K562 (cell line): ENCODE data around the gene OSBP2. TPM values are rescaled to one million over a fixed set of nuclear protein-coding genes. Genes with fewer than 3 reads are reported as not detected.

Source experiments
- ATAC-seq: fragments of 200-7000 bp; cut with Tn5 transposase; 3 replicates; pipeline ENCODE4 v1.9.1; 2020; ENCODE audit warnings: moderate library complexity
- BruUV-seq: library from RNA; stranded (reverse); fragments of 400-500 nt; replicated peaks from 2 replicates; lab custom pipeline; 2021; lab: Mats Ljungman, UMichigan
- CTCF ChIA-PET: fragments of 300-600 bp; formaldehyde crosslinking; extraction: SDS; loops from one replicate; lab custom pipeline; 2021; ENCODE audit warnings: low intra/inter-chr PET ratio; lab: Yijun Ruan, JAX
- POLR2A ChIA-PET: fragments of 300-600, 350-650 bp; sonication (Branson Sonifier 250); formaldehyde crosslinking; extraction: SDS; loops from one replicate; lab custom pipeline; 2021; ENCODE audit warnings: antibody characterized with exemption, inconsistent platforms; lab: Yijun Ruan, JAX
- DNase-seq, 4 experiments: peaks; one replicate each; pipeline versions ENCODE4 v3.0.0 to v3.0.0-alpha.2; 2011 to 2018; ENCODE audit warnings: low spot score in 3 of 4, mixed read lengths in 3 of 4; ENCODE audit errors: extremely low read depth in 1 of 4
- FAIRE-seq: peaks from 2 replicates; lab custom pipeline; 2011; peaks lifted over from hg19 to GRCh38; lab: Jason Lieb, UNC
- H2AFZ ChIP-seq: 2 replicates; pipeline ENCODE4 v1.6.0; 2011; ENCODE audit warnings: low read depth, low read length, control low read depth, inconsistent platforms
- H3K27ac ChIP-seq: fragments of 200-600 bp; 3 replicates; pipeline ENCODE4 v1.8.0; 2011; ENCODE audit warnings: low read depth, mild to moderate bottlenecking, control low read depth, inconsistent platforms, low read length, moderate library complexity, mixed read lengths; ENCODE audit errors: extremely low read depth
- H3K27me3 ChIP-seq, 2 experiments: fragments of 300-600 bp in 1 of 2; 2 replicates in 1 of 2; 3 replicates in 1 of 2; pipeline versions ENCODE4 v1.6.0 to v1.8.0; 2011; ENCODE audit warnings: inconsistent platforms in 2 of 2, low read length in 2 of 2, mild to moderate bottlenecking in 1 of 2, mixed read lengths in 1 of 2, moderate library complexity in 1 of 2; ENCODE audit not compliant: control insufficient read depth in 2 of 2, insufficient read depth in 2 of 2
- H3K36me3 ChIP-seq: fragments of 300-600 bp; 3 replicates; pipeline ENCODE4 v1.8.0; 2011; ENCODE audit warnings: mild to moderate bottlenecking, low read length, inconsistent platforms; ENCODE audit not compliant: control insufficient read depth, insufficient read depth
- H3K4me1 ChIP-seq, 2 experiments: fragments of 200-600 bp in 1 of 2; replicated peaks in 1 of 2; 2 replicates in 1 of 2; 3 replicates in 1 of 2; pipeline versions ENCODE4 v1.5.1 to v1.8.0; 2011; ENCODE audit warnings: inconsistent platforms in 2 of 2, low read length in 2 of 2, mild to moderate bottlenecking in 1 of 2, mixed read lengths in 1 of 2, moderate library complexity in 1 of 2; ENCODE audit not compliant: control insufficient read depth in 2 of 2, insufficient read depth in 2 of 2
- H3K4me2 ChIP-seq: 2 replicates; pipeline ENCODE4 v1.6.1; 2011; ENCODE audit warnings: low read length, control low read depth, inconsistent platforms, mixed read lengths; ENCODE audit not compliant: insufficient read depth
- H3K4me3 ChIP-seq: fragments of 200-600 bp; sonication (generic), shearing (Covaris generic); 2 replicates; pipeline ENCODE4 v1.5.1; 2016; ENCODE audit warnings: control low read depth, inconsistent platforms
- H3K79me2 ChIP-seq: fragments of 200-600 bp; 3 replicates; pipeline ENCODE4 v1.8.0; 2011; ENCODE audit warnings: low read length, inconsistent platforms; ENCODE audit not compliant: control insufficient read depth, insufficient read depth
- H3K9ac ChIP-seq, 2 experiments: 2 replicates each; pipeline versions ENCODE4 v1.6.0 to v1.6.1; 2011; ENCODE audit warnings: low read depth in 2 of 2, low read length in 2 of 2, control low read depth in 1 of 2, inconsistent platforms in 1 of 2, mild to moderate bottlenecking in 1 of 2, mixed read lengths in 1 of 2; ENCODE audit not compliant: insufficient read depth in 1 of 2
- H3K9me1 ChIP-seq: one replicate; pipeline ENCODE4 v1.6.0; 2011; ENCODE audit warnings: inconsistent platforms, mild to moderate bottlenecking, low read length, moderate library complexity; ENCODE audit not compliant: control insufficient read depth, insufficient read depth
- H3K9me3 ChIP-seq: replicated peaks from 2 replicates; pipeline ENCODE4 v1.5.1; 2011; ENCODE audit warnings: low read depth, low read length, inconsistent platforms; ENCODE audit not compliant: control insufficient read depth, insufficient read depth
- H4K20me1 ChIP-seq: replicated peaks from 2 replicates; pipeline ENCODE4 v1.6.1; 2011; ENCODE audit warnings: low read length, inconsistent platforms, mixed read lengths; ENCODE audit not compliant: control insufficient read depth, insufficient read depth
- C11orf30 ChIP-seq: fragments of 450-650 bp; IDR thresholded peaks from 2 replicates; pipeline ENCODE4 v1.6.1; 2016; ENCODE audit warnings: low read depth, mild to moderate bottlenecking
- CSDE1 ChIP-seq, 2 experiments: fragments of 450-650 bp; IDR thresholded peaks; 2 replicates each; pipeline ENCODE4 v1.6.1; 2016; ENCODE audit warnings: mild to moderate bottlenecking in 1 of 2
- ETS2 ChIP-seq: IDR thresholded peaks from 2 replicates; pipeline ENCODE4 v1.6.1; 2016; ENCODE audit warnings: borderline replicate concordance, missing genetic modification characterization, mild to moderate bottlenecking, moderate library complexity, missing compliant biosample characterization; ENCODE audit not compliant: poor library complexity, severe bottlenecking
- ETV5 ChIP-seq: sonication (generic); formaldehyde crosslinking; IDR thresholded peaks from 2 replicates; pipeline ENCODE4 v1.4.0; 2020; ENCODE audit warnings: low read depth, mild to moderate bottlenecking, missing genetic modification reagents
- HINFP ChIP-seq: fragments of 450-650 bp; conservative IDR thresholded peaks from 2 replicates; pipeline ENCODE4 v1.6.1; 2016; ENCODE audit warnings: missing genetic modification characterization, low read depth, mild to moderate bottlenecking, control low read depth, missing compliant biosample characterization
- KAT2B ChIP-seq: IDR thresholded peaks from one replicate; pipeline ENCODE4 v1.6.1; 2012; ENCODE audit warnings: low read depth, mild to moderate bottlenecking, control low read depth, inconsistent platforms, low read length, moderate library complexity
- L3MBTL2 ChIP-seq: fragments of 450-650 bp; IDR thresholded peaks from 2 replicates; pipeline ENCODE4 v1.6.1; 2016; ENCODE audit warnings: mild to moderate bottlenecking, moderate library complexity
- PHB2 ChIP-seq: fragments of 450-650 bp; IDR thresholded peaks from 2 replicates; pipeline ENCODE4 v1.6.1; 2017; ENCODE audit warnings: low read depth
- TCF3 ChIP-seq: sonication (generic); formaldehyde crosslinking; IDR thresholded peaks from 2 replicates; pipeline ENCODE4 v1.4.0; 2020; ENCODE audit warnings: mild to moderate bottlenecking, missing genetic modification reagents
- ZNF354B ChIP-seq: fragments of 250-450 bp; sonication (Bioruptor Pico); IDR thresholded peaks from 2 replicates; pipeline ENCODE4 v1.4.0; 2020
- WGBS: fragments of 100-300 bp; shearing (Covaris generic); methylation state at CpG from one replicate; pipeline ENCODE4 v1.1.6; 2016; ENCODE audit warnings: low coverage, mixed read lengths; ENCODE audit not compliant: insufficient coverage; ENCODE audit errors: missing lambda C conversion rate; 5-methylcytosine and 5-hydroxymethylcytosine counted together
- in situ Hi-C: fragments of 300-500 bp; cut with MboI; formaldehyde crosslinking; loops from 4 replicates; pipeline ENCODE4 v1.15.0; 2018; ENCODE audit warnings: inconsistent platforms, mixed read lengths
- intact Hi-C: fragments of 100-400 bp; cut with micrococcal nuclease; formaldehyde crosslinking; loops from 2 replicates; pipeline ENCODE4 v1.14.2; 2022
- polyA plus RNA-seq, 8 experiments: library from polyadenylated mRNA; depleted of rRNA in 4 of 8; stranded (reverse) in 5 of 8; unstranded in 3 of 8; fragments of >200 nt; fragmentation: Nextera tagmentation in 2 of 8; fragmentation: Illumina TruSeq in 1 of 8; extraction: Ambion mirVana in 2 of 8; extraction: Trizol in 1 of 8; gene quantifications; 2 replicates each; pipeline versions ENCODE4 v1.2.1 to v1.2.3, GENCODE V29; 2011 to 2014; ENCODE audit warnings: inconsistent platforms in 1 of 8, missing spikeins in 1 of 8
- total RNA-seq, 7 experiments: library from RNA; depleted of rRNA in 6 of 7; stranded (reverse); fragments of >200 nt in 6 of 7; fragmentation: Illumina TruSeq in 2 of 7; extraction: Trizol in 2 of 7; gene quantifications; 2 replicates each; pipeline versions ENCODE4 v1.2.1 to v1.2.3, GENCODE V29; 2011 to 2021; ENCODE audit warnings: low replicate concordance in 1 of 7

OSBP2 gene
- total and polyA plus RNA-seq, 9 of the 15 experiments (the other 6 are each of a cell fraction or from before 2014, with no cell fraction given): 0.52 to 29.5 (median 21.6) TPM

- TF ChIP-seq C11orf30 (0 out of 2 replicates have a peak, but pooled peaks have one; percentile 26), TCF3 (CRISPR knock-in tag) (0 out of 2 replicates have a peak, but pooled peaks have one; percentile 11), HINFP (tag) (no peak), CSDE1 (IDR thresholded peaks at IDR 0.05) (no peak), ZNF354B (CRISPR knock-in tag) (no peak), KAT2B (no peak)
Observed at GRCh38 chr22:30872285-30873041, 177.8 kb downstream of the OSBP2 start (continued).

- H3K79me2 ChIP-seq: no peaks in the 10 kb centered on the region
- FAIRE-seq (no peak), DNase-seq (no peak), ATAC-seq (no peak)
- H3K9ac ChIP-seq: no peak overlapping the region
- no peak overlapping the region for H3K4me3 ChIP-seq
- no peak overlapping the region for H2AFZ ChIP-seq
- H3K4me2 ChIP-seq: no peak overlapping the region
- no peaks in the 10 kb centered on the region for H3K9me1 ChIP-seq
- H3K36me3 ChIP-seq: no peaks in the 10 kb centered on the region
- H3K9me3 ChIP-seq: no peaks in the 10 kb centered on the region
- BruUV-seq: no TSS peak
- H3K27ac ChIP-seq: no peak overlapping the region
- in situ Hi-C loops: no loop called here
- no peaks in the 10 kb centered on the region for H3K27me3 ChIP-seq
- 75% methylated on average over 8 of the region's 9 CpGs for WGBS
- TF ChIP-seq ETV5 (CRISPR knock-in tag) (no peak), ETS2 (tag) (no peak), L3MBTL2 (no peak), PHB2 (no peak)
- ChIA-PET POLR2A (no interaction called here), CTCF (no interaction called here)
- no peaks in the 10 kb centered on the region for H4K20me1 ChIP-seq
- H3K4me1 ChIP-seq: peaks cover 9 to 60% of the 10 kb centered on the region in 2 experiments; a peak in 4 of 5 replicates
- intact Hi-C loops: no loop called here
Observed at GRCh38 chr22:30873086-30873650, 178.5 kb downstream of the OSBP2 start.
